Natural killer cell treated with Interleukin-12 subunit alpha and Interleukin-12 subunit beta and Interleukin-15 and Interleukin-18, amount 100 ng/mL, for 72 hours (primary cell): ENCODE results near the gene TENT4B. TPM values are rescaled to one million over a fixed set of nuclear protein-coding genes. Genes with fewer than 3 reads are reported as not detected.

Experiments
- ATAC-seq, 2 donors: fragments of 150-1000 bp; cut with Tn5 transposase in 1 of 2; sonication (Bioruptor Pico), chemical (Tn5 transposase) in 1 of 2; 2 replicates each; pipeline ENCODE4 v1.10.0; 2021
- DNase-seq: peaks from one replicate; pipeline ENCODE4 v3.0.0; 2022; ENCODE audit warnings: low spot score
- H3K27ac Mint-ChIP-seq, 2 donors: 1 replicate in 1 of 2; 2 replicates in 1 of 2; pipeline ENCODE4 v1.8.0; 2022; ENCODE audit warnings: mixed read lengths in 2 of 2, mild to moderate bottlenecking in 1 of 2, moderate library complexity in 1 of 2
- H3K27me3 Mint-ChIP-seq, 2 donors: 1 replicate in 1 of 2; 2 replicates in 1 of 2; pipeline ENCODE4 v1.8.0; 2022; ENCODE audit warnings: mixed read lengths in 2 of 2
- H3K36me3 Mint-ChIP-seq: one replicate; pipeline ENCODE4 v1.8.0; 2022; ENCODE audit warnings: mixed read lengths
- H3K4me1 Mint-ChIP-seq, 2 donors: 1 replicate in 1 of 2; 2 replicates in 1 of 2; pipeline ENCODE4 v1.8.0; 2022; ENCODE audit warnings: low read depth in 2 of 2, mixed read lengths in 2 of 2, mild to moderate bottlenecking in 1 of 2
- H3K4me3 Mint-ChIP-seq: one replicate; pipeline ENCODE4 v1.8.0; 2022; ENCODE audit warnings: mixed read lengths
- H3K9me3 Mint-ChIP-seq: 2 replicates; pipeline ENCODE4 v1.8.0; 2022; ENCODE audit warnings: mixed read lengths
- total RNA-seq, 2 donors: library from RNA; stranded (reverse); gene quantifications; one replicate each; pipeline ENCODE4 v1.2.3, GENCODE V29; 2022

The TENT4B gene
- total RNA-seq, 2 donors from 2014 or later = 13.1 to 17.5 TPM

GRCh38 chr16:50253514-50253910, 100.4 kb downstream of the TENT4B start:
- ATAC-seq = peak in 1 of 2 donors; percentile 20
- H3K4me3 Mint-ChIP-seq = no peak overlapping the region
- H3K27me3 Mint-ChIP-seq = no peaks in the 10 kb centered on the region

DNA sequence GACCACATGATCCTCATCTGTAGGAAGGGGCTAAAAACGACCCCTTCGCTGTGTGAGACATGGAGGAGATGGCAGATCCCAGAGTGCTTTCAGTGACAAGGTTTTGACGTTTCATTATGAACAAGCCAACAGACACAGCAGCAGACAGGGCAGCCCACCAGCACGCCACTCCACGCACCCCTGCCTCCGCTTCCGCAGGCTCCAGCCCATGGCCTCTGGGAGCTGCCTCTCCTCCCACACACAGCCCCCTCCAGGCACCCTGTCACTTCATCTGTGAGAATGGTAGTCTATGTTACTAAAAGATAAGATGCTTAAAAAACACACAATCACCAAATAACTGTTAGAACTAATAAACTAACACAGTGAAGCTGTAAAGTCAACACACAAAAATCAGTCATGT, 101.0 kb downstream of the TENT4B start:
- Mint-ChIP-seq H3K27me3 (no peaks in the 10 kb centered on the region), H3K36me3 (no peaks in the 10 kb centered on the region), H3K27ac (peak overlapping the region; percentile 4 to 46), H3K4me1 (peaks cover 0 to 28% of the 10 kb centered on the region in 2 donors), H3K4me3 (no peak overlapping the region), H3K9me3 (no peaks in the 10 kb centered on the region)
- ATAC-seq (no peak), DNase-seq (no peak)

More at GRCh38 chr16:50253514-50253910, 100.4 kb downstream of the TENT4B start:
- Mint-ChIP-seq H3K36me3 (no peaks in the 10 kb centered on the region), H3K27ac (peak overlapping the region in 1 of 2 donors; percentile 46), H3K9me3 (no peaks in the 10 kb centered on the region), H3K4me1 (peaks cover 0 to 31% of the 10 kb centered on the region in 2 donors)
- DNase-seq = no peak

DNA sequence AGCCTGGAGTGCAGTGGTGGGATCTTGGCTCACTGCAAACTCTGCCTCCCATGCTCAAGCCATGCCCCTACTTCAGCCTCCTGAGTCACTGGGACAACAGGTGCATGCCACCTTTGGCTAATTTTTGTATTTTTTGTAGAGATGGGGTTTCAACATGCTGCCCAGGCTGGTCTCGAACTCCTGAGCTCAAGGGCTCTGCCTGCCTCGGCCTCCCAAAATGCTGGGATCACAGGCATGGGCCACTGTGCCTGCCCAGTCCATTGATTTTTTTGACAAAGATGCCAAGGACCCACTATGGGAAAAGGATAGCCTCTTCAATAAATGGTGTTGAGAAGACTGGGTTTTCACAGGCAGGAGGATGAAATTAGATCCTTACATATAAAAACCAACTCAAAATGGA, 102.4 kb downstream of the TENT4B start:
- Mint-ChIP-seq H3K27me3 (no peaks in the 10 kb centered on the region), H3K27ac (no peak overlapping the region), H3K4me3 (no peak overlapping the region), H3K36me3 (no peaks in the 10 kb centered on the region), H3K4me1 (peaks cover 9 to 35% of the 10 kb centered on the region in 2 donors), H3K9me3 (no peaks in the 10 kb centered on the region)
- ATAC-seq = no peak
- no peak for DNase-seq

- Mint-ChIP-seq H3K27me3 (no peaks in the 10 kb centered on the region), H3K36me3 (no peaks in the 10 kb centered on the region), H3K4me1 (peaks cover 16 to 38% of the 10 kb centered on the region in 2 donors), H3K9me3 (no peaks in the 10 kb centered on the region), H3K4me3 (no peak overlapping the region), H3K27ac (no peak overlapping the region)
- no peak for ATAC-seq
- DNase-seq = no peak
Observed at GRCh38 chr16:50256604-50257003, 103.5 kb downstream of the TENT4B start.

DNA sequence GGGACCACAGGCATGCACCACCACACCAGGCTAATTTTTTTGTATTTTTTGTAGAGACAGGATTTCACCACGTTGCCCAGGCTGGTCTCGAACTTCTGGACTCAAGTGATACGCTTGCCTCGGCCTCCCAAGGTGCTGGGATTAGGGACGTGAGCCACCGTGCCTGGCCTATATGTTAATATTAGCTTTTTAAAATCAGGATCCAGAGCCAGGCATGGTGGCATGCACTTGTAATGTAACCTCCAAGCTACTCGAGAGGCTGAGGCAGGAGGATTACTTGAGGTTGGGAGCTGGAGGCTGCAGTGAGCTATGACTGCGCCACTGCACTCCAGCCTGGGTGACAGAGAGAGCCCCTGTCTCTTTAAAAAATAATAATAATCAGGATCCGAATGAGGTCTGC, 104.8 kb downstream of the TENT4B start:
- ATAC-seq = no peak
- Mint-ChIP-seq H3K4me3 (no peak overlapping the region), H3K27ac (no peak overlapping the region), H3K9me3 (no peaks in the 10 kb centered on the region), H3K36me3 (no peaks in the 10 kb centered on the region), H3K4me1 (peaks cover 28 to 42% of the 10 kb centered on the region in 2 donors), H3K27me3 (no peaks in the 10 kb centered on the region)
- no peak for DNase-seq

DNA sequence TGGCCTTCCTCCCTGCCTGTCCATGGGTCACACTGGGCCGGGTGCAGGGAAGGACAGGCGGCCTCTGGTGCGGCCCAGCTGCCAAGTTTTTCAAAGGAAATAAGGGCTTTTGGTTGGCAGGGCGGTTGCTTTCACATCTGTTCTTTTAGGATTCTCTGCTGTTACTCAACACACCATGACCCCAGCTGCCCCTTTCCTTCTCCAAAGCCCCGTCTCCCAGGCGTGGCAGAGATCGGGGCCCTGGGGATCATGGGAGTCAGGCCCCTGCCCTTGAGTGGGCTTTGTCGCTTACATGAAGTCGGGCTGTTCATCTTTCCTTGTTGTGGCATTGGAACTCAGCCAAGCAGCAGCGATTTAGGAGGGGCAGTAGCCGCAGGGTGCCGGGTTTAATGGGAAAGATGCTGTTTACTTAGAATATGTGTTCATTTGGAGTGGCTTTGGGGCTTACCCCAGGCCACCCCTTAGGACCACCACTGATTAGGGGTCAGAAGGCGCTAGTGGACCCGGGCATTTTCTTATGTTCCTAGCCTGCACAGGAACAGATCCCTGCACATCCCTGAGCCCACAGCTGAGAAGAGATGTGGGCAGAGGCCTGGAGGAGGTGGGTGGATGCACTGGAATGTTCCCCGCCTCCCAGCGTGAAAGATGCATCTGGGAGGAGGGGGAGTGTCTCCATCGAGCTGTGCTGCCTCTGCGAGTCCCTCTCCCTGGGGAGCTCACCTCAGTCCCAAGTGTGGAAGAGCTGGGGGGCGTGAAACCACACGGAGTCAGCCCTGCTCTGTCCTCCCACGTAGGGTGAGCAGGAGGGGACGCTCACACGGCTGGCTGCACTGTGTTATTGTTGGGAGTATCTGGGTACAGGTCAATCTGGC, 106.5 kb downstream of the TENT4B start:
- Mint-ChIP-seq H3K9me3 (no peaks in the 10 kb centered on the region), H3K27me3 (no peaks in the 10 kb centered on the region), H3K36me3 (no peaks in the 10 kb centered on the region), H3K4me1 (peaks cover 43 to 45% of the 10 kb centered on the region in 2 donors), H3K27ac (peak overlapping the region; percentile 5 to 51), H3K4me3 (no peak overlapping the region)
- DNase-seq = peak; percentile 15
- no peak for ATAC-seq

DNA sequence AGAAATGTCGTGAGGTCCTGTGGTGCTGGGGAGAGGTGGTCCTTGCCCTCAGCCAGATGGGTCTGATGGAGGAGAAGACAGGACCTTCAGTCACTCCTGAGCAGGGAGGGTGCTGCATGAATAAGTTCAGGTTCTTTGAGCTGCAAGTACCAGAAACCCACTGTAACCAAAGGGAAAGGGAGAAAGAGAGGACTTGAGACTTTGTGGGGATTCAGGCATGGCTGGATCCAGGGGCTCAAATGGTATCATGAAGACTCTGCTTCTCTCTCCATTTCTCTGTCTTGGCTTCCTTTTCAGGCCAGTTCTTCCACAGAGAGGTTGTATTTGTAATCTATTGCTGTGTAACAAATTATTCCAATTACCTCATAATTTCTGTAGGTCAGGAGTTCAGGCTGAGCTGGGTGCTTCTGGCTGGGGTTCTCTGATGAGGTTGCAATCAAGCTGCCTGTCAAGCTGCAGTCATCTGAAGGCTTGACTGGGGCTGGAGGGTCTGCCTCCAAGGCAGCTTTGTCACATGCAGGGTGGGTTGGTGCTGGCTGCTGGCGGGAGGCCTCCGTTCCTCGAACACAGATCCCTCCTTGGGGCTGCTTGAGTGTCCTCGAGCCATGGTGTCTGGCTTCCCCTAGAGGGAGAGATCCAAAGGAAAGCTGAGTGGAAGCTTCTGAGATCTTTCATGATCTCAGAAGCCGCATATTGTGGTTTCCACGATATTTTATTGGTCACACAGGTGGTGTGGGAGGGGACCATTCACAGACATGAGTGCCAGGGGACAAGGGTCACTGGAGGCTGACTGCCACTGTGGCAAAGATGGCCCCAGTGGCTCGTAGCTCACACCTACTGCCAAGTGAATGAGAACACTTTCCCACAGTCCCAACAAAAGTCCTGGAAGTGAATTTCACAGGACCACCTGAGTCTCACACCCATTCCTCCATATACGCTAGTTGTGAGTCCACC, 107.4 kb downstream of the TENT4B start:
- H3K27me3 Mint-ChIP-seq = no peaks in the 10 kb centered on the region
- no peak for ATAC-seq
- H3K36me3 Mint-ChIP-seq = no peaks in the 10 kb centered on the region
- no peak overlapping the region for H3K4me3 Mint-ChIP-seq
- no peaks in the 10 kb centered on the region for H3K9me3 Mint-ChIP-seq
- peak; percentile 35 for DNase-seq
- H3K4me1 Mint-ChIP-seq = peaks cover 52 to 54% of the 10 kb centered on the region in 2 donors
- peak overlapping the region in 1 of 2 donors; percentile 51 for H3K27ac Mint-ChIP-seq

- no peaks in the 10 kb centered on the region for H3K36me3 Mint-ChIP-seq
- H3K4me1 Mint-ChIP-seq = peaks cover 60 to 61% of the 10 kb centered on the region in 2 donors
- H3K9me3 Mint-ChIP-seq = no peaks in the 10 kb centered on the region
- no peak overlapping the region for H3K4me3 Mint-ChIP-seq
- H3K27ac Mint-ChIP-seq = peak overlapping the region in 1 of 2 donors; percentile 51
- no peaks in the 10 kb centered on the region for H3K27me3 Mint-ChIP-seq
- no peak for ATAC-seq
- DNase-seq = peak; percentile 51
Observed at GRCh38 chr16:50261160-50261706, 108.1 kb downstream of the TENT4B start.

GRCh38 chr16:50261707-50262235, 108.7 kb downstream of the TENT4B start:
- peak; percentile 61 for DNase-seq
- no peaks in the 10 kb centered on the region for H3K9me3 Mint-ChIP-seq
- no peak for ATAC-seq
- H3K36me3 Mint-ChIP-seq = no peaks in the 10 kb centered on the region
- no peaks in the 10 kb centered on the region for H3K27me3 Mint-ChIP-seq
- peak overlapping the region; percentile 98 to 100 for H3K27ac Mint-ChIP-seq
- peak overlapping the region; percentile 87 for H3K4me3 Mint-ChIP-seq
- H3K4me1 Mint-ChIP-seq = peaks cover 61 to 62% of the 10 kb centered on the region in 2 donors

DNA sequence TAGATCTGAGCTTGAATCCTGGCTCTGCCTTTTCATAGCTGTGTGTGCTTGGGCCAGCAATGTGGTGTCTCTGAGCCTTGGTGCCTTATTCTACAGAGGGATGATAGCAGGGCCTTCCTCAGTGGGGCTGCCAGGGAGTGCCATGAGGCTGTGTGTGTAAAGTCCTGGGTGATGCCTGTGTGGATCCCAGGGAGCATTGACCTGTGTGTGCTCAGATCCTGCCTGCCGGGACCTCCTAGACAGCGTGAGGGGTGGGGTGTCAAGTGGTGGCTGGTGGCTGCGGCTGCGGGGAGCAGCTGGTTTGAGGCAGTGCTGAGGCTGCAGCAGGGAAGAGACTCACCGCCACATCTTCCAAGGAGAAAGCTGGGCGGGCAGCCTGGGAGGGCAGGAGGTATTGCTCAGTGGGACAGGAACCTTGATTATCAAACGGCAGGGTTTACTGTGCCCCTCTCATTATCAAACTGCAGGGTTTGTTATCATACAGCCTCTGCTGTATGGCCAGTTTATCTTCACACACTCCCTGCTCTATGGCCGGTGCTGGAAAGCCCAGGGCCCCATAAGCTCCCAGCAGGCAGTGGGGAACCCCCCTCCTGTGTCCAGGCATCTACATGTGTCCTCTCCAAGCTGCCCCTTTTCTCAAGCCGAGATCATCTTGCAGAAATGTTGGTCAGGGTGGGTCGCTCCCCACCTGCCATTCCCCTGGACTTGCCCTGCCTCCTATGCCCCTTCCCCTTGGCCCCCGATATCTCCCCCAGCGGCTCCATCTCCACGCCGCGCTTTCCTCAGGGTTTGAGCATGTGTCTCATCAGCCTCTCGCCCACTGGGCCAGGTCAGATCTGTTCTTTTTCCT, 110.2 kb downstream of the TENT4B start:
- ATAC-seq (no peak), DNase-seq (peak; percentile 46)
- Mint-ChIP-seq H3K36me3 (no peaks in the 10 kb centered on the region), H3K9me3 (no peaks in the 10 kb centered on the region), H3K27ac (peak overlapping the region; percentile 98 to 100), H3K4me1 (peaks cover 72 to 76% of the 10 kb centered on the region in 2 donors), H3K4me3 (peak overlapping the region; percentile 87), H3K27me3 (no peaks in the 10 kb centered on the region)

DNA sequence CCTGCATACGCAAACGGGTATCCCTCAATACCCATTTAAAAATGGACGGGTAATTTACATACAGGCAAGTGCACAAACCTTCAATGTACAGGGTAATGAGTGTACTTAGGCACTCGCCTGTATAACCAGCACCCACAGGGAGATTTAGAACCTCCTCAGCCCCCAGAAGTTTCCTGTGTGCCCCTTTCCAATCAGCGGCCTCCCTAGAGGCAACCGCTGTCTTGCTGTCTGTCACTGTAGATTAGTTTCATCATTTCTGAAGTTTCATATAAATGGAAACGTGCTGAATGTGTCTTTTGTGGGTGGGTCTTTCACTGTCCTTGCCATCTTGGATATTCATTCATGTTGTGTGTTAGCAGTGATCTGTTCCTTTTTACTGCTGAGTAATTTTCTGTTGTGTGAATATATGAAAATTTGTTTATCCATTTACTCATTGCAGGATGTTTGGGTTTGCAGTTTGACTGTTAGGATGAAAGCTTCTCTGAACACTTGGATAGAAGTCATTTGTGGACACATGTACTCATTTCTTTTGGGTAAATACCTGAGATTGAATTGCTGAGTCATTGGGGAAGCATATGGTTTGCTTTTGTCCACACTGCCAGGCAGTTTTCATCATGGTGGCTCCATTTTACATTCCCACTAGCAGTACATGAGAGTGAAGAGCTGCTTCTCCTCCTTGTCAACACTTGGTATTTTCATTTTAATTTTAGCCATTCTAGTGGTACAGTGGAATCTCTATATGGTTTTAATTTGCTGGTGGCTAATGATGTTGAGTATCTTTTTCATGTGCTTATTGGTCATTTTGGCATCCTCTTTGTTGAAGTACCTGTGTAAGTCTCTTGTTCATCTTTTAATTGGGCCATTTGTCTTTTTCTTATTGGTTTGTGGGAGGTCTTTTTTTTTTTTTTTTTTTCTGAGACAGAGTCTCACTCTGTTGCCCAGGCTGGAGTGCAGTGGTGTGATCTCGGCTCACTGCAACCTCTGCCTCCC, 111.1 kb downstream of the TENT4B start:
- DNase-seq = peak; percentile 60
- Mint-ChIP-seq H3K27ac (peak overlapping the region; percentile 98 to 100), H3K27me3 (no peaks in the 10 kb centered on the region), H3K4me3 (peak overlapping the region; percentile 87), H3K4me1 (peaks cover 79 to 84% of the 10 kb centered on the region in 2 donors), H3K9me3 (no peaks in the 10 kb centered on the region), H3K36me3 (no peaks in the 10 kb centered on the region)
- ATAC-seq = peak; percentile 68 to 76

- peak overlapping the region; percentile 98 to 100 for H3K27ac Mint-ChIP-seq
- H3K27me3 Mint-ChIP-seq = no peaks in the 10 kb centered on the region
- DNase-seq (peak; percentile 58), ATAC-seq (no peak)
- H3K4me1 Mint-ChIP-seq = peaks cover 79 to 88% of the 10 kb centered on the region in 2 donors
- H3K4me3 Mint-ChIP-seq = peak overlapping the region; percentile 87
- no peaks in the 10 kb centered on the region for H3K36me3 Mint-ChIP-seq
- H3K9me3 Mint-ChIP-seq = no peaks in the 10 kb centered on the region
Observed at GRCh38 chr16:50265260-50265659, 112.2 kb downstream of the TENT4B start.
